ENCODE data around the gene C1QTNF1. TPM values are rescaled to one million over a fixed set of nuclear protein-coding genes. Genes with fewer than 3 reads are reported as not detected.
"Not testable (repeated sequence)": the region's sequence is repeated elsewhere in the genome, so short reads cannot be mapped to it uniquely, and the experiment has no call there.

C1QTNF1 gene
- total RNA-seq, 1 donor from 2014 or later, result not detected

- peaks cover 2% of the 10 kb centered on the region for H3K27me3 Mint-ChIP-seq (ENCODE audit: low read depth)
These were observed 33.9 kb downstream of the C1QTNF1 start for GRCh38 chr17:79057737-79058385.

GRCh38 chr17:79062691-79063090 is 38.7 kb downstream of the C1QTNF1 start:
- H3K4me1 Mint-ChIP-seq (ENCODE audit: low read depth), result peaks cover 8% of the 10 kb centered on the region
- peaks cover 4% of the 10 kb centered on the region for H3K27me3 Mint-ChIP-seq (ENCODE audit: low read depth)
- no peak overlapping the region for H3K27ac Mint-ChIP-seq

More at GRCh38 chr17:79057737-79058385, 33.9 kb downstream of the C1QTNF1 start:
- Mint-ChIP-seq H3K4me1 (ENCODE audit: low read depth) (peaks cover 4% of the 10 kb centered on the region), H3K27ac (no peak overlapping the region), H3K9me3 (peaks cover 4% of the 10 kb centered on the region), H3K36me3 (ENCODE audit: low read depth) (no peaks in the 10 kb centered on the region), H3K4me3 (ENCODE audit: low read depth) (no peak overlapping the region)
- no peak for DNase-seq (ENCODE audit: low spot score)
- intact Hi-C loops (cut with micrococcal nuclease), result no loop called here

GRCh38 chr17:79064026-79064425 is 40.1 kb downstream of the C1QTNF1 start:
- intact Hi-C loops (cut with micrococcal nuclease), result no loop called here
- DNase-seq (ENCODE audit: low spot score), result no peak
- Mint-ChIP-seq H3K4me3 (ENCODE audit: low read depth) (no peak overlapping the region), H3K27me3 (ENCODE audit: low read depth) (peaks cover 2% of the 10 kb centered on the region), H3K27ac (no peak overlapping the region), H3K36me3 (ENCODE audit: low read depth) (no peaks in the 10 kb centered on the region), H3K4me1 (ENCODE audit: low read depth) (peaks cover 3% of the 10 kb centered on the region), H3K9me3 (no peaks in the 10 kb centered on the region)

More at GRCh38 chr17:79062691-79063090, 38.7 kb downstream of the C1QTNF1 start:
- Mint-ChIP-seq H3K4me3 (ENCODE audit: low read depth) (no peak overlapping the region), H3K36me3 (ENCODE audit: low read depth) (no peaks in the 10 kb centered on the region), H3K9me3 (no peaks in the 10 kb centered on the region)
- intact Hi-C loops (cut with micrococcal nuclease), result no loop called here
- DNase-seq (ENCODE audit: low spot score), result no peak

- H3K9me3 Mint-ChIP-seq, result no peaks in the 10 kb centered on the region
- H3K4me3 Mint-ChIP-seq (ENCODE audit: low read depth), result no peak overlapping the region
- peak; percentile 36 for DNase-seq (ENCODE audit: low spot score)
- peaks cover 2% of the 10 kb centered on the region for H3K27me3 Mint-ChIP-seq (ENCODE audit: low read depth)
- H3K36me3 Mint-ChIP-seq (ENCODE audit: low read depth), result no peaks in the 10 kb centered on the region
- H3K27ac Mint-ChIP-seq, result peak overlapping the region; percentile 47
- peaks cover 3% of the 10 kb centered on the region for H3K4me1 Mint-ChIP-seq (ENCODE audit: low read depth)
- intact Hi-C loops (cut with micrococcal nuclease), result loop anchor here (1.0 kb wide), 1 partner anchor 10 kb away; no protein-coding TSS in a partner anchor
These were observed 41.2 kb downstream of the C1QTNF1 start for GRCh38 chr17:79065105-79065670.

GRCh38 chr17:79066963-79067362 is 43.0 kb downstream of the C1QTNF1 start:
- no peak for DNase-seq (ENCODE audit: low spot score)
- Mint-ChIP-seq H3K4me1 (ENCODE audit: low read depth) (peaks cover 3% of the 10 kb centered on the region), H3K36me3 (ENCODE audit: low read depth) (no peaks in the 10 kb centered on the region), H3K27me3 (ENCODE audit: low read depth) (peaks cover 5% of the 10 kb centered on the region), H3K9me3 (no peaks in the 10 kb centered on the region), H3K4me3 (ENCODE audit: low read depth) (no peak overlapping the region), H3K27ac (no peak overlapping the region)
- intact Hi-C loops (cut with micrococcal nuclease), result no loop called here

- Mint-ChIP-seq H3K27ac (no peak overlapping the region), H3K27me3 (ENCODE audit: low read depth) (peaks cover 3% of the 10 kb centered on the region), H3K4me3 (ENCODE audit: low read depth) (no peak overlapping the region), H3K9me3 (no peaks in the 10 kb centered on the region), H3K36me3 (ENCODE audit: low read depth) (no peaks in the 10 kb centered on the region), H3K4me1 (ENCODE audit: low read depth) (peaks cover 2% of the 10 kb centered on the region)
- no peak for DNase-seq (ENCODE audit: low spot score)
- intact Hi-C loops (cut with micrococcal nuclease), result loop anchor here (5.0 kb wide), 1 partner anchor 322 kb away; no protein-coding TSS in a partner anchor
These were observed 46.4 kb downstream of the C1QTNF1 start for GRCh38 chr17:79070266-79070880.

GRCh38 chr17:79071161-79071740 is 47.3 kb downstream of the C1QTNF1 start:
- intact Hi-C loops (cut with micrococcal nuclease), result loop anchor here (5.0 kb wide), 1 partner anchor 321 kb away; no protein-coding TSS in a partner anchor
- H3K27me3 Mint-ChIP-seq (ENCODE audit: low read depth), result peaks cover 3% of the 10 kb centered on the region

GRCh38 chr17:79072544-79072943 is 48.6 kb downstream of the C1QTNF1 start:
- Mint-ChIP-seq H3K27me3 (ENCODE audit: low read depth) (peaks cover 3% of the 10 kb centered on the region), H3K27ac (no peak overlapping the region), H3K9me3 (no peaks in the 10 kb centered on the region), H3K4me1 (ENCODE audit: low read depth) (peaks cover 7% of the 10 kb centered on the region), H3K36me3 (ENCODE audit: low read depth) (no peaks in the 10 kb centered on the region), H3K4me3 (ENCODE audit: low read depth) (no peak overlapping the region)
- intact Hi-C loops (cut with micrococcal nuclease), result loop anchor here (5.0 kb wide), 1 partner anchor 320 kb away; no protein-coding TSS in a partner anchor
- no peak for DNase-seq (ENCODE audit: low spot score)

More at GRCh38 chr17:79071161-79071740, 47.3 kb downstream of the C1QTNF1 start:
- Mint-ChIP-seq H3K36me3 (ENCODE audit: low read depth) (no peaks in the 10 kb centered on the region), H3K27ac (no peak overlapping the region), H3K4me1 (ENCODE audit: low read depth) (peaks cover 7% of the 10 kb centered on the region), H3K9me3 (no peaks in the 10 kb centered on the region), H3K4me3 (ENCODE audit: low read depth) (no peak overlapping the region)
- no peak for DNase-seq (ENCODE audit: low spot score)

- Mint-ChIP-seq H3K4me3 (ENCODE audit: low read depth) (no peak overlapping the region), H3K9me3 (no peaks in the 10 kb centered on the region), H3K27ac (no peak overlapping the region), H3K36me3 (ENCODE audit: low read depth) (no peaks in the 10 kb centered on the region), H3K27me3 (ENCODE audit: low read depth) (peaks cover 3% of the 10 kb centered on the region), H3K4me1 (ENCODE audit: low read depth) (peaks cover 7% of the 10 kb centered on the region)
- intact Hi-C loops (cut with micrococcal nuclease), result loop anchor here (5.0 kb wide), 1 partner anchor 319 kb away; no protein-coding TSS in a partner anchor
- DNase-seq (ENCODE audit: low spot score), result no peak
These were observed 49.2 kb downstream of the C1QTNF1 start for GRCh38 chr17:79073016-79073705.

GRCh38 chr17:79073706-79074088 is 49.7 kb downstream of the C1QTNF1 start:
- Mint-ChIP-seq H3K36me3 (ENCODE audit: low read depth) (peaks cover 4% of the 10 kb centered on the region), H3K27me3 (ENCODE audit: low read depth) (peaks cover 3% of the 10 kb centered on the region), H3K4me3 (ENCODE audit: low read depth) (no peak overlapping the region), H3K27ac (no peak overlapping the region), H3K9me3 (no peaks in the 10 kb centered on the region), H3K4me1 (ENCODE audit: low read depth) (peaks cover 7% of the 10 kb centered on the region)
- intact Hi-C loops (cut with micrococcal nuclease), result loop anchor here (5.0 kb wide), 1 partner anchor 319 kb away; no protein-coding TSS in a partner anchor
- no peak for DNase-seq (ENCODE audit: low spot score)

GRCh38 chr17:79074121-79074648 is 50.2 kb downstream of the C1QTNF1 start:
- H3K27ac Mint-ChIP-seq, result not testable (repeated sequence)

More at GRCh38 chr17:79074121-79074648, 50.2 kb downstream of the C1QTNF1 start:
- H3K27me3 Mint-ChIP-seq (ENCODE audit: low read depth); H3K4me1 Mint-ChIP-seq (ENCODE audit: low read depth); DNase-seq (ENCODE audit: low spot score); H3K36me3 Mint-ChIP-seq (ENCODE audit: low read depth); H3K9me3 Mint-ChIP-seq: not testable (repeated sequence)
- intact Hi-C loops (cut with micrococcal nuclease), result loop anchor here (5.0 kb wide), 1 partner anchor 318 kb away; no protein-coding TSS in a partner anchor
- H3K4me3 Mint-ChIP-seq (ENCODE audit: low read depth), result peak overlapping the region; percentile 30
